Kidney capillary endothelial cell (primary cell): ENCODE data around the gene CCDC27.

Source experiments
- DNase-seq: peaks from one replicate; pipeline ENCODE4 v3.0.0-alpha.2; 2018; ENCODE audit warnings: low spot score

Gene CCDC27

GRCh38 chr1:3777078-3777547 is 24.9 kb downstream of the CCDC27 start:
- DNase-seq: no peak

- no peak for DNase-seq
Observed at GRCh38 chr1:3777647-3778589, 25.7 kb downstream of the CCDC27 start.

- no peak for DNase-seq
Observed at GRCh38 chr1:3778590-3779264, 26.5 kb downstream of the CCDC27 start.

- DNase-seq: no peak
Observed at GRCh38 chr1:3779265-3779911, 27.1 kb downstream of the CCDC27 start.

- DNase-seq: no peak
Observed at GRCh38 chr1:3779912-3780416, 27.7 kb downstream of the CCDC27 start.

GRCh38 chr1:3780901-3781300 is 28.7 kb downstream of the CCDC27 start:
- DNase-seq: no peak

- no peak for DNase-seq
Observed at GRCh38 chr1:3783651-3784474, 31.6 kb downstream of the CCDC27 start.

GRCh38 chr1:3785045-3785444 is 32.8 kb downstream of the CCDC27 start:
- DNase-seq: no peak

- DNase-seq: no peak
Observed at GRCh38 chr1:3785456-3786157, 33.4 kb downstream of the CCDC27 start.

- DNase-seq: no peak
Observed at GRCh38 chr1:3786468-3787348, 34.5 kb downstream of the CCDC27 start.

- no peak for DNase-seq
Observed at GRCh38 chr1:3787349-3787715, 35.1 kb downstream of the CCDC27 start.

- DNase-seq: no peak
Observed at GRCh38 chr1:3787745-3788605, 35.7 kb downstream of the CCDC27 start.

GRCh38 chr1:3788756-3789420 is 36.6 kb downstream of the CCDC27 start:
- DNase-seq: no peak

GRCh38 chr1:3789421-3790300 is 37.4 kb downstream of the CCDC27 start:
- no peak for DNase-seq

- DNase-seq: no peak
Observed at GRCh38 chr1:3790500-3790923, 38.3 kb downstream of the CCDC27 start.

GRCh38 chr1:3790952-3791351 is 38.7 kb downstream of the CCDC27 start:
- no peak for DNase-seq

- peak; percentile 7 for DNase-seq
Observed at GRCh38 chr1:3795453-3796214, 43.4 kb downstream of the CCDC27 start.
